ENCODE measurements around the gene ZNF705A. TPM values are rescaled to one million over a fixed set of nuclear protein-coding genes. Genes with fewer than 3 reads are reported as not detected.
A peak's percentile ranks its signal among the peaks of the same experiment; 100 is the strongest.
"Not testable (repeated sequence)": the region's sequence is repeated elsewhere in the genome, so short reads cannot be mapped to it uniquely, and the experiment has no call there.

The ZNF705A gene
- total and polyA plus RNA-seq, 4 donors: not detected

- ATAC-seq (ENCODE audit: low FRiP score); H3K27me3 ChIP-seq (ENCODE audit: control insufficient read depth in 1 of 2, insufficient read depth in 2 of 2, low read length in 1 of 2); H3K9me3 ChIP-seq (ENCODE audit: control insufficient read depth, low read length); intact Hi-C loops (cut with DNase I); H3K4me1 ChIP-seq (ENCODE audit: control insufficient read depth in 1 of 2, insufficient read depth in 2 of 2, low read length in 2 of 2); H3K36me3 ChIP-seq (ENCODE audit: control insufficient read depth in 1 of 2, insufficient read depth in 2 of 2, low read length in 1 of 2); DNase-seq; H3K27ac ChIP-seq (ENCODE audit: low read depth in 1 of 2, low read length in 2 of 2); H3K4me3 ChIP-seq (ENCODE audit: low read length in 2 of 2): not testable (repeated sequence)
These were observed 24.5 kb downstream of the ZNF705A start for GRCh38 chr12:8181271-8181670.

DNA sequence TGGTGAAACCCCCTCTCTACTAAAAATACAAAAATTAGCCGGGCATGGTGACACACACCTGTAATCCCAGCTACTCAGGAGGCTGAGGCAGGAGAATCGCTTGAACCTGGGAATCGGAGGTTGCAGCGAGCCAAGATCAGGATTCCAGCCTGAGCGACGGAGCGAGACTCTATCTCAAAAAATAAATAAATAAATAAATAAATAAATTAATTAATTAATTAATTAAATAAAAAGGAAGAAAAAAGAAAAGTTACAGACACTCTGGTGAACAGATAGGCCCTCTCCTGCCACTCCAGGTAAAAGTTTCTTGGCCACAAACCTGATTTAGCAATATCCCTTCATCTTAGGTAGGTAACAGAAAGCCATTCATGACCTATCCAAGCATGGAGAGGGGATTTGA lies 26.1 kb downstream of the ZNF705A start:
- H3K27ac ChIP-seq (ENCODE audit: low read depth in 1 of 2, low read length in 2 of 2); H3K4me1 ChIP-seq (ENCODE audit: control insufficient read depth in 1 of 2, insufficient read depth in 2 of 2, low read length in 2 of 2); H3K27me3 ChIP-seq (ENCODE audit: control insufficient read depth in 1 of 2, insufficient read depth in 2 of 2, low read length in 1 of 2); H3K9me3 ChIP-seq (ENCODE audit: control insufficient read depth, low read length); ATAC-seq (ENCODE audit: low FRiP score); intact Hi-C loops (cut with DNase I); H3K36me3 ChIP-seq (ENCODE audit: control insufficient read depth in 1 of 2, insufficient read depth in 2 of 2, low read length in 1 of 2); DNase-seq; H3K4me3 ChIP-seq (ENCODE audit: low read length in 2 of 2): not testable (repeated sequence)
- 97 to 99% methylated on average over 7 of the region's 7 CpGs for WGBS, 2 donors

- WGBS, 2 donors: 96 to 99% methylated on average over 17 to 23 of the region's 23 CpGs
These were observed 26.5 kb downstream of the ZNF705A start for GRCh38 chr12:8183346-8183745.

GRCh38 chr12:8184206-8184605 lies 27.4 kb downstream of the ZNF705A start:
- H3K4me3 ChIP-seq (ENCODE audit: low read length in 2 of 2); DNase-seq; H3K4me1 ChIP-seq (ENCODE audit: control insufficient read depth in 1 of 2, insufficient read depth in 2 of 2, low read length in 2 of 2); H3K9me3 ChIP-seq (ENCODE audit: control insufficient read depth, low read length); H3K27me3 ChIP-seq (ENCODE audit: control insufficient read depth in 1 of 2, insufficient read depth in 2 of 2, low read length in 1 of 2); H3K27ac ChIP-seq (ENCODE audit: low read depth in 1 of 2, low read length in 2 of 2); intact Hi-C loops (cut with DNase I); H3K36me3 ChIP-seq (ENCODE audit: control insufficient read depth in 1 of 2, insufficient read depth in 2 of 2, low read length in 1 of 2); ATAC-seq (ENCODE audit: low FRiP score): not testable (repeated sequence)
- WGBS, 2 donors: 94% methylated on average over 28 of the region's 28 CpGs; no CpG with 5 or more reads in 1 of the 2 donors

More at GRCh38 chr12:8183346-8183745, 26.5 kb downstream of the ZNF705A start:
- ATAC-seq (ENCODE audit: low FRiP score); intact Hi-C loops (cut with DNase I); H3K9me3 ChIP-seq (ENCODE audit: control insufficient read depth, low read length); H3K27me3 ChIP-seq (ENCODE audit: control insufficient read depth in 1 of 2, insufficient read depth in 2 of 2, low read length in 1 of 2); DNase-seq; H3K27ac ChIP-seq (ENCODE audit: low read depth in 1 of 2, low read length in 2 of 2); H3K4me3 ChIP-seq (ENCODE audit: low read length in 2 of 2); H3K36me3 ChIP-seq (ENCODE audit: control insufficient read depth in 1 of 2, insufficient read depth in 2 of 2, low read length in 1 of 2); H3K4me1 ChIP-seq (ENCODE audit: control insufficient read depth in 1 of 2, insufficient read depth in 2 of 2, low read length in 2 of 2): not testable (repeated sequence)

- intact Hi-C loops (cut with DNase I); H3K27me3 ChIP-seq (ENCODE audit: control insufficient read depth in 1 of 2, insufficient read depth in 2 of 2, low read length in 1 of 2); DNase-seq; ATAC-seq (ENCODE audit: low FRiP score); H3K27ac ChIP-seq (ENCODE audit: low read depth in 1 of 2, low read length in 2 of 2); H3K4me3 ChIP-seq (ENCODE audit: low read length in 2 of 2); H3K36me3 ChIP-seq (ENCODE audit: control insufficient read depth in 1 of 2, insufficient read depth in 2 of 2, low read length in 1 of 2); H3K9me3 ChIP-seq (ENCODE audit: control insufficient read depth, low read length); H3K4me1 ChIP-seq (ENCODE audit: control insufficient read depth in 1 of 2, insufficient read depth in 2 of 2, low read length in 2 of 2): not testable (repeated sequence)
- WGBS, 2 donors: 78 to 79% methylated on average over 2 of the region's 2 CpGs
These were observed 31.3 kb downstream of the ZNF705A start for GRCh38 chr12:8188088-8188487.

DNA sequence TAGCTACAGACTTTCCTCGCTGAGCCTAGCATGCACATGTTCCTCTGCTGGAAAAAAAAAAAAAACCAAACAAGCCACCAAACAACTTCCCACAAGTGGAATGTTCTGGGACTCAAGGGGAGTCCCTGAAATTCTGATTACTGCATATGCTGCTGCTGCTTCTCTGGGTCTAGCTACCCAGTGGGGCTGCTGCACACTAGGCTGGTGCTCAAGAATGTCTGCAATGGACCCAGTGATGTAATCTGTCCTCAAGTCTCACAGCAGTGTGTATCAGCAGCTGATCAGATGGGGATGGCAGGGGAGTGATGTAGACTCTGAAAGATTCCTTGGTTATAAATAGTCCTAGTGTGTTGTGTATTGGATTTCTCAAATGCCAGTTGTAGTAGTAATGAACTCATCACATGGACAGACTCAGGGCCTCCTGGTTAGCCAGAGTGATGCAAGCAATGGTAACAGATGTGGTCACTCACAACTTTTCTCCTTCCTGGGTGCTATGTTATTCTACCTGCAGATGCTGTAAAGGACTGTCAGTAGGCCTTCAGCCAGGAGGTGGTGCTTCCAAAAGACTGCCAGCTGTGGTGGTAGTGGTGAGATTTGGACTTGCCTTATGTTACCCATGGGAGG lies 41.0 kb downstream of the ZNF705A start:
- DNase-seq; H3K4me3 ChIP-seq (ENCODE audit: low read length in 2 of 2); H3K27me3 ChIP-seq (ENCODE audit: control insufficient read depth in 1 of 2, insufficient read depth in 2 of 2, low read length in 1 of 2); H3K36me3 ChIP-seq (ENCODE audit: control insufficient read depth in 1 of 2, insufficient read depth in 2 of 2, low read length in 1 of 2); H3K27ac ChIP-seq (ENCODE audit: low read depth in 1 of 2, low read length in 2 of 2); ATAC-seq (ENCODE audit: low FRiP score); intact Hi-C loops (cut with DNase I); H3K4me1 ChIP-seq (ENCODE audit: control insufficient read depth in 1 of 2, insufficient read depth in 2 of 2, low read length in 2 of 2); H3K9me3 ChIP-seq (ENCODE audit: control insufficient read depth, low read length): not testable (repeated sequence)
- 84 to 89% methylated on average over 1 of the region's 1 CpG for WGBS, 2 donors

GRCh38 chr12:8218711-8219382 lies 62.0 kb downstream of the ZNF705A start:
- WGBS, 2 donors: 81 to 83% methylated on average over 25 to 26 of the region's 26 CpGs
- DNase-seq; H3K36me3 ChIP-seq (ENCODE audit: control insufficient read depth in 1 of 2, insufficient read depth in 2 of 2, low read length in 1 of 2); ATAC-seq (ENCODE audit: low FRiP score); H3K4me3 ChIP-seq (ENCODE audit: low read length in 2 of 2); H3K27me3 ChIP-seq (ENCODE audit: control insufficient read depth in 1 of 2, insufficient read depth in 2 of 2, low read length in 1 of 2); H3K9me3 ChIP-seq (ENCODE audit: control insufficient read depth, low read length); H3K27ac ChIP-seq (ENCODE audit: low read depth in 1 of 2, low read length in 2 of 2); H3K4me1 ChIP-seq (ENCODE audit: control insufficient read depth in 1 of 2, insufficient read depth in 2 of 2, low read length in 2 of 2); intact Hi-C loops (cut with DNase I): not testable (repeated sequence)

GRCh38 chr12:8221375-8221774 lies 64.6 kb downstream of the ZNF705A start:
- WGBS, 2 donors: 82% methylated on average over 21 of the region's 21 CpGs
- H3K4me3 ChIP-seq (ENCODE audit: low read length in 2 of 2); H3K4me1 ChIP-seq (ENCODE audit: control insufficient read depth in 1 of 2, insufficient read depth in 2 of 2, low read length in 2 of 2); intact Hi-C loops (cut with DNase I); ATAC-seq (ENCODE audit: low FRiP score); H3K9me3 ChIP-seq (ENCODE audit: control insufficient read depth, low read length); H3K36me3 ChIP-seq (ENCODE audit: control insufficient read depth in 1 of 2, insufficient read depth in 2 of 2, low read length in 1 of 2); H3K27me3 ChIP-seq (ENCODE audit: control insufficient read depth in 1 of 2, insufficient read depth in 2 of 2, low read length in 1 of 2); H3K27ac ChIP-seq (ENCODE audit: low read depth in 1 of 2, low read length in 2 of 2): not testable (repeated sequence)
- peak in 1 of 2 donors; percentile 82 for DNase-seq

DNA sequence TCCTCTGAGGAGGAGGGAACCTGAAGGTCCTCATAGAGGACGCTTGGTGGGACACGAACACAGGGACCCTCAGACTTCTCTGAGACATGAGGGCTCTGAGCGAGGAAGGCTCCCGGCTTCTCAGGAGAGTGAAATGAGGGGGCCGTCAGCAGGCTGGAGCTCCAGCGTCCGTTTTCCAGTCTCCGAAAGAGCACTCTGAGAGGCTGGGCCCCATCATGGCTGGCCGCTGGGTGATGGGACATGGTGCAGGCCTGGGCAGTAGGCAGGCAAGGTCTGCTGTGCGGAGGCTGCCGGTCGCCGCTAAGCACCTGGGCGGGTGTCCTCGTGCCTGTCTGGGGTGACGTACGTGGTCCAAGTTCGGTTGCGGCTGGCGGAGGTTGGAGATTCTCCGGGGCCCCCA lies 65.0 kb downstream of the ZNF705A start:
- H3K9me3 ChIP-seq (ENCODE audit: control insufficient read depth, low read length); H3K27ac ChIP-seq (ENCODE audit: low read depth in 1 of 2, low read length in 2 of 2); DNase-seq; ATAC-seq (ENCODE audit: low FRiP score); H3K4me1 ChIP-seq (ENCODE audit: control insufficient read depth in 1 of 2, insufficient read depth in 2 of 2, low read length in 2 of 2); intact Hi-C loops (cut with DNase I); H3K4me3 ChIP-seq (ENCODE audit: low read length in 2 of 2); H3K27me3 ChIP-seq (ENCODE audit: control insufficient read depth in 1 of 2, insufficient read depth in 2 of 2, low read length in 1 of 2); H3K36me3 ChIP-seq (ENCODE audit: control insufficient read depth in 1 of 2, insufficient read depth in 2 of 2, low read length in 1 of 2): not testable (repeated sequence)
- WGBS, 2 donors: 92 to 93% methylated on average over 20 to 21 of the region's 21 CpGs
